GM18526 (cell line): ENCODE data around the gene ARL8B.

ENCODE experiments used
- POLR2A ChIP-seq: IDR thresholded peaks from 3 replicates; pipeline ENCODE4 v1.6.1; 2011; ENCODE audit not compliant: insufficient read length; ENCODE audit errors: extremely low read depth

Gene ARL8B

GRCh38 chr3:5166846-5167245 lies 44.8 kb downstream of the ARL8B start:
- no peak for TF ChIP-seq POLR2A

GRCh38 chr3:5168110-5168509 lies 46.0 kb downstream of the ARL8B start:
- no peak for TF ChIP-seq POLR2A

- TF ChIP-seq POLR2A = no peak
Observed at GRCh38 chr3:5169807-5170206, 47.7 kb downstream of the ARL8B start.

- TF ChIP-seq POLR2A = no peak
Observed at GRCh38 chr3:5170975-5171374, 48.9 kb downstream of the ARL8B start.

GRCh38 chr3:5172018-5172417 lies 49.9 kb downstream of the ARL8B start:
- TF ChIP-seq POLR2A = no peak

GRCh38 chr3:5181469-5182141 lies 59.5 kb downstream of the ARL8B start:
- no peak for TF ChIP-seq POLR2A

- no peak for TF ChIP-seq POLR2A
Observed at GRCh38 chr3:5184499-5184898, 62.4 kb downstream of the ARL8B start.

GRCh38 chr3:5185093-5185673 lies 63.1 kb downstream of the ARL8B start:
- no peak for TF ChIP-seq POLR2A

GRCh38 chr3:5186089-5186857 lies 64.2 kb downstream of the ARL8B start:
- TF ChIP-seq POLR2A = peak; percentile 45

GRCh38 chr3:5186858-5187155 lies 64.7 kb downstream of the ARL8B start:
- no peak for TF ChIP-seq POLR2A

- TF ChIP-seq POLR2A = peak; percentile 78
Observed at GRCh38 chr3:5187156-5187919, 65.2 kb downstream of the ARL8B start, which contains the start of gene EDEM1. TSS of gene EDEM1 (plus strand) at chr3:5187707. CDS start at chr3:5187806, 99 bp downstream.

- peak; percentile 12 for TF ChIP-seq POLR2A
Observed at GRCh38 chr3:5187920-5188418, 65.9 kb downstream of the ARL8B start.

- TF ChIP-seq POLR2A = peak; percentile 52
Observed at GRCh38 chr3:5188419-5189221, 66.5 kb downstream of the ARL8B start.

- TF ChIP-seq POLR2A = no peak
Observed at GRCh38 chr3:5190147-5190791, 68.2 kb downstream of the ARL8B start.
